ENCODE results near the gene DNAH2.

Gene DNAH2

GRCh38 chr17:7716901-7717755 is at the start of gene DNAH2:
Gene DNAH2, plus strand, starts transcription at chr17:7717744. Its CDS starts 1,991 bp downstream, at chr17:7719735.
- DNase-seq: peak; percentile 99

DNA sequence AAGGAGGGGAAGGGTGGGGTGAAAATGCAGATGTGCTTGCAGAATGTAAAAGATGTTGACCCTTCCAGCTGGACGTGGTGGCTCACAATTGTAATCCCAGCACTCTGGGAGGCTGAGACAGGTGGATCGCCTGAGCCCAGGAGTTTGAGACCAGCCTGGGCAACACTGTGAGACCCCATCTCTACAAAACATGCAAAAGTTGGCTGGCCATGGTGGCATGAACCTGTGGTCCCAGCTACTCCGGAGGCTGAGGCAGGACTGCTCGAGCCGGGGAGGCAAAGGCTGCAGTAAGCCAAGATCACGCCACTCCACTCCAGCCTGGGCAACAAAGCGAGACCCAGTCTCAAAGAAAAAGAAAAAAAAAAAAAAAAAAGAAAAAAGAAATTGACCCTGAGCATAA is 49.1 kb upstream of the DNAH2 start:
- no peak for DNase-seq

DNA sequence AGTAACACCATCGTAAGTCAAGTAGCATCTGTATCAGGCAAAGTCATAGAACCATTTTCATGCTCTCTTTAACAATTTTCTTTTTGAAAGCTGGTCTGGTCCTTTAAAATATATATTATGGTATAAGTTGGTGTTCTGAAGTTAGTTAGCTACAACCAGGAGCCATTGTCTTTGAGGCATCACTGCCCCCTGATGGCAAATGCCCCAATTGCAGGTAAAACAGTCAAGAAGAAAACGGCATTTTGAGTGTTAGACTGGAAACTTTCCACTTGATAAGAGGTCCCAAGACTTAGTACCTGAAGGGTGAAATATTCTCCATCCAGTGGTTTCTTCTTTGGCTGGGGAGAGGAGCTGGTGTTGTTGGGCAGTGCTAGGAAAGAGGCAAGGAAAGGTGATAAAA is 44.3 kb upstream of the DNAH2 start:
- DNase-seq: no peak

- no peak for DNase-seq
Measured at GRCh38 chr17:7674934-7675333, 42.6 kb upstream of the DNAH2 start.

- DNase-seq: no peak
Measured at GRCh38 chr17:7676533-7676932, 41.0 kb upstream of the DNAH2 start.

GRCh38 chr17:7677388-7678067 is 40.0 kb upstream of the DNAH2 start:
- no peak for DNase-seq

DNA sequence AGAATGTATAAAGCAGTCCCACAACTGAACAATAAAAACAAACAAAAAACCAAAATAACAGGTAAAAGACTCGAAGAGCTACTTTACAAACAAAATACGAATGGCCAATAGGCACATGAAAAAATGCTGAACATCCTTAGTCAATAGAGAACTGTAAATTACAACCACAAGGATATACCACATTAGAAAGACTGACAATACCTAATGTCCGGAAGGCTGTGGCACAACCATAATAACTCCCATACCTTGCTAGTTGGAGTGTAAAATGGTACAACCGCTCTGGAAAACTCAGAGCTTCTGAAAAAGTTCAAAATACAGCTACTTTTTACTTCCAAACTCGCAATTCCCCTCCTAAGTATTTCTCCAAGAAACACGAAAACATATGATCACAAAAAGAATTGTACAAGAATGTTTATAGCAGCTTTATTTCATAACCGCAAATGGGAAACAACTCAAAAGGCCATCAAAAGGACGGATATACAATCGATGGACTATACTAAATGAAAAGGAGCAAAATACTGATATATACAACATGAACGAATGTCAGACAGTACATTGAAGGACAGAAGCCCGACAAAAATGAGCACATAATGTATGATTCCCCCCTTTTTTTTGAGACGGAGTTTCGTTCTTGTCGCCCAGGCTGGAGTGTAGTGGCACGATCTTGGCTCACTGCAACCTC is 32.6 kb upstream of the DNAH2 start:
- DNase-seq: no peak

DNA sequence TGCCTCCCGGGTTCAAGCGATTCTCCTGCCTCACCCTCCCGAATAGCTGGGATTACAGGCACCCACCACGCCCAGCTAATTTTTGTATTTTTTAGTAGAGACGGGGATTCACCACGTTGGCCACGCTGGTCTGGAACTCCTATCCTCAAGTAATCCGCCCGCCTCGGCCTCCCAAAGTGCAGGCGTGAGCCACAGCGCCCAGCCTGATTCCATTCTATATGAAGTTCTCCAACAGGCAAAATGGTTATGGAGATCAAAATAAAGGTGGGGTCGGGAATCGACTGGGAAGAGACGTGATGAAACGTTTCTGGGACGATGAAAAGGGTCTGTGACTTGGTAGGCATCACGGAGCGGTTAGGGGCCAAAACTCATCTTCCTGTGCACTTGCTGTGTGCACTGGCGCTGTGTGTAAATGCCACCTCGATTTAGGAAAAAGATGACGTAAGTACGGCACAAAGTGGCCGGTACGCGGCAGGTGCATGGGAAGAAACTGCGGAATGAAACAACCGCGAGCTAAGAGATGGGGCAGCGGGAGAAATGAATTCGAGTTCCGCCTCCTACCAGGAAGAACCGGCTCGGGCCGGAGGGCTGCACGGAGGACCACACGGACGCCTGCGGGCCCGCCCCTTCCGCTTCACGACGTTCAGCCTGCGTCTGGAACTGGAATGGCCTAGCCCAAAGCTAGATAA is 31.9 kb upstream of the DNAH2 start:
- DNase-seq: peak; percentile 99

DNA sequence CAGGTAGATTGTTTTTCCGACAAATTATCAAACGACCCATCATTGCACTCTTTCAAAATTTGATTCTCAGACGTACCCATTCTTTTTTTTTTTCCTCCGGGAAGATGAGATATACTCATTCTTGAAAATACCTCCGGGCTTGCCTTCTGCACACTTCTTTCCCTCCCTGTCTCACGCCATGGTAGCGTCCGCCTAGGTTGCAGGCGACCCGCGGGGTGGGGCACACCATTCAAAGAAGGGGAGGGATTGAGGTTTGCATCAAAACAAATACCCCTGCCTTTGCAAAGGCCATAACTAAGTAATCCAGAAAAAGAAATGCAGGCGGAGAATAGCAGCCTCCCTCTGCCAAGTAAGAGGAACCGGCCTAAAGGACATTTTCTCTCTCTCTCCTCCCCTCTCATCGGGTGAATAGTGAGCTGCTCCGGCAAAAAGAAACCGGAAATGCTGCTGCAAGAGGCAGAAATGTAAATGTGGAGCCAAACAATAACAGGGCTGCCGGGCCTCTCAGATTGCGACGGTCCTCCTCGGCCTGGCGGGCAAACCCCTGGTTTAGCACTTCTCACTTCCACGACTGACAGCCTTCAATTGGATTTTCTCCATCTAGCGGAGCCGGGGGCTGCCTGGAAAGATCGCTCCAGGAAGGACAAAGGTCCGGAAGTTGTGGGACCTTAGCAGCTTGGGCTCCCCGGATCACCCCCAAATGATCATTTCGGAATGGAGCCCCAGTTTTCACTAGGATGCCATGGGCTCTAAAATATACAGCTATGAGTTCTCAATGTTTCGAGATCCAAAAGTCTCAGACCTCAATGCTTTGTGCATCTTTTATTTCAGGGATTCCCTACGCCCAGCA is 31.1 kb upstream of the DNAH2 start:
- DNase-seq: peak; percentile 99

GRCh38 chr17:7687072-7687907 is 30.3 kb upstream of the DNAH2 start, which contains the start of gene TP53:
Gene TP53, minus strand, starts transcription at chr17:7687490. Its CDS starts 10,896 bp downstream, at chr17:7676594.
- peak; percentile 91 for DNase-seq

DNA sequence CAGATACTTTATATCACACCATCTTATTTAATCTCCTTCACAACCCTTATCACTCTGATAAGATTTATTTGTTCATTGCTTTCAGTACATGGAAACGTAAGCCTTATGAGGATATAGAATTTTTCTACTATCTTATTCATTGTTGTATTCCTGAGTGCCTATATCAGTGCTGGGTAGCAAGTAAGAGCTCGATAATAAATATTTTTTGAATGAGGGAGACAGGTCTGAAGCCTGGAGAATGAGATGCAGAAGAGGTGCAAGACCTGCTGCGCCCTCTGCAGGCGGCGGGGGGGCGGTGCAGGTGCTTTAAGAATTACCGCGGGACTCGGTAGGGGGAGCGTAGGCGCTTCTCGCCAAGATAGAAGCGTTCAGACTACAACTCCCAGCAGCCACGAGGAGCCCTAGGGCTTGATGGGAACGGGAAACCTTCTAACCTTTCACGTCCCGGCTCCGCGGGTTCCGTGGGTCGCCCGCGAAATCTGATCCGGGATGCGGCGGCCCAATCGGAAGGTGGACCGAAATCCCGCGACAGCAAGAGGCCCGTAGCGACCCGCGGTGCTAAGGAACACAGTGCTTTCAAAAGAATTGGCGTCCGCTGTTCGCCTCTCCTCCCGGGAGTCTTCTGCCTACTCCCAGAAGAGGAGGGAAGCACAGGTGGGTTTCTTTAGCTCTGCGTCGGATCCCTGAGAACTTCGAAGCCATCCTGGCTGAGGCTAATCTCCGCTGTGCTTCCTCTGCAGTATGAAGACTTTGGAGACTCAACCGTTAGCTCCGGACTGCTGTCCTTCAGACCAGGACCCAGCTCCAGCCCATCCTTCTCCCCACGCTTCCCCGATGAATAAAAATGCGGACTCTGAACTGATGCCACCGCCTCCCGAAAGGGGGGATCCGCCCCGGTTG is 29.4 kb upstream of the DNAH2 start, which contains the start of gene WRAP53:
WRAP53 (plus strand) TSS at position 570 of the 900 bp plus-strand sequence; CDS start at position 742, 172 bp downstream.
- peak; percentile 100 for DNase-seq

- DNase-seq: no peak
Measured at GRCh38 chr17:7688808-7689316, 28.7 kb upstream of the DNAH2 start.

GRCh38 chr17:7695586-7695985 is 22.0 kb upstream of the DNAH2 start:
- DNase-seq: no peak

DNA sequence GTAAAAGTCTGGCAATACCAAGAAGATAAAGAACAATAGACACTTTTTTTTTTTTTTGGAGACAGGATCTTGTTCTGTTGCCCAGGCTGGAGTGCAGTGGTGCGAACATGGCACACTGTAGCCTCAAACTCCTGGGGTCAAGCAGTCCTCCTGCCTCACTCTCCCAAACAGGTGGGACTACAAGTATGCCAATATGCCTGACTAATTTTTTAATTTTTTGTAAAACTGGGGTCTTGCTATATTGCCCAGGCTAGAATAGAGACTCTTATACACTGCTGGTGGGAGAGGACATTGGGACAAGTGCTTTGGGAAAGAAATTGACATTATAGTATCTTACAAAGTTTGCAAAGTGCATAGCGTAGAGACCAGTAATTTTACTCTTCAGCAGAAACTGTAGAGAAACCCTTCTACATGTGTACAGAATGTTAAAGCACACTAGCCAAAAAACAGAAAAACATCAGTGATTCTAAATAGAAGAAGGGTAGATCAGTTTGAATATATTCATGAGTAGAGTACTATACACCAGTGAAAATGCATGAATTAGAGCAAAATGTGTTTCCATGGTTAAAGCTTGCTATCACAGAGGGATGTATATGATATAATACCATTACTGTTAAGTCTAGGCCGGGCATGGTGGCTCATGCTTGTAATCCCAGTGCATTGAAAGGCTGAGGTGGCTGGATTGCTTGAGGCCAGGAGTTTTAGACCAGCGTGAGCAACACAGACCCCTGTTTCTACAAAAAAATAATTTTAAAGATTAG is 19.5 kb upstream of the DNAH2 start:
- no peak for DNase-seq

GRCh38 chr17:7700510-7700909 is 17.0 kb upstream of the DNAH2 start:
- no peak for DNase-seq

GRCh38 chr17:7701681-7702080 is 15.9 kb upstream of the DNAH2 start:
- DNase-seq: no peak

DNA sequence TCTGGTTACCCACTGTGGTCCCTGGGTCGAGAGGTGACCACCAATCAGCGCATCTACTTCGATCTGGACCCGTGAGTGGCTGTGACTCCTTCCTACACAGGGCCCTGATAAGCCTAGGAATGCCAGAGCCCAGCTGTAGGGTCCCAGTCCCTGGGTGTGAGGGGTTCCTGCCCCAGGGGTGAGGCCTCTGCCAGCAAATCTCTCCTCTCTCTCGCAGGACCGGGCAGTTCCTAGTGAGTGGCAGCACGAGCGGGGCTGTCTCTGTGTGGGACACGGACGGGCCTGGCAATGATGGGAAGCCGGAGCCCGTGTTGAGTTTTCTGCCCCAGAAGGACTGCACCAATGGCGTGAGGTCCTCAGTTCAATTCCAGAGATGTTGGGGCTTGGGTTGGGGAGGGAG is 14.8 kb upstream of the DNAH2 start:
- no peak for DNase-seq

GRCh38 chr17:7703584-7704479 is 13.7 kb upstream of the DNAH2 start:
- DNase-seq: peak; percentile 75
